Measurements from ENCODE around the gene AAGAB. TPM values are rescaled to one million over a fixed set of nuclear protein-coding genes. Genes with fewer than 3 reads are reported as not detected.

Gene AAGAB
- total RNA-seq, 1 experiment from 2014 or later = 46.3 TPM

DNA sequence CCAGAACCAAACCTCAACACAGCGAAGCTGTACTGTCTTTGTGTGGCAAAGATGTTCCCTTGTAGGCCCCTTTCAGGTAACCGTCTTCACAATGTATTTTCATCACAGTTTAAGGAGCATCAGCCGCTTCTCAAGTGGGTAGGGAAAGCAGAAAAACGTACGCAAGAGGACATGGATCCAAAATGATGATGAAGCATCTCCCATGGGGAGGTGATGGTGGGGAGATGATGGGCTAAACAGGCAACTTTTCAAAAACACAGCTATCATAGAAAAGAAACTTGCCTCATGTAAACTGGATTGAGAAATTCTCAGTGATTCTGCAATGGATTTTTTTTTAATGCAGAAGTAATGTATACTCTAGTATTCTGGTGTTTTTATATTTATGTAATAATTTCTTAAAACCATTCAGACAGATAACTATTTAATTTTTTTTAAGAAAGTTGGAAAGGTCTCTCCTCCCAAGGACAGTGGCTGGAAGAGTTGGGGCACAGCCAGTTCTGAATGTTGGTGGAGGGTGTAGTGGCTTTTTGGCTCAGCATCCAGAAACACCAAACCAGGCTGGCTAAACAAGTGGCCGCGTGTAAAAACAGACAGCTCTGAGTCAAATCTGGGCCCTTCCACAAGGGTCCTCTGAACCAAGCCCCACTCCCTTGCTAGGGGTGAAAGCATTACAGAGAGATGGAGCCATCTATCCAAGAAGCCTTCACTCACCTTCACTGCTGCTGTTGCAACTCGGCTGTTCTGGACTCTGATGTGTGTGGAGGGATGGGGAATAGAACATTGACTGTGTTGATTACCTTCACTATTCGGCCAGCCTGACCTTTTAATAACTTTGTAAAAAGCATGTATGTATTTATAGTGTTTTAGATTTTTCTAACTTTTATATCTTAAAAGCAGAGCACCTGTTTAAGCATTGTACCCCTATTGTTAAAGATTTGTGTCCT is 60.0 kb downstream of the AAGAB start:
- H3K79me2 ChIP-seq (ENCODE audit: low read length) = no peaks in the 10 kb centered on the region
- DNase-seq = no peak
- H3K27ac ChIP-seq (ENCODE audit: low read length) = no peak overlapping the region
- H3K4me1 ChIP-seq (ENCODE audit: low read length) = peaks cover 16% of the 10 kb centered on the region
- no peaks in the 10 kb centered on the region for H3K9me2 ChIP-seq (replicated peaks; ENCODE audit: insufficient read depth, low read length)
- no peak overlapping the region for H3K4me3 ChIP-seq (ENCODE audit: low read length)
- no peaks in the 10 kb centered on the region for H3K27me3 ChIP-seq (ENCODE audit: low read length)
- H4K20me1 ChIP-seq (ENCODE audit: insufficient read depth, low read depth, low read length) = no peaks in the 10 kb centered on the region
- no peaks in the 10 kb centered on the region for H3K9me3 ChIP-seq (ENCODE audit: low read length)
- H3K4me2 ChIP-seq (ENCODE audit: low read depth, low read length, poor library complexity, severe bottlenecking) = no peak overlapping the region
- no peaks in the 10 kb centered on the region; the same call in 1 of the 2 replicates for H3K36me3 ChIP-seq (ENCODE audit: insufficient read depth, low read length)
- H2AFZ ChIP-seq (ENCODE audit: low read length) = no peak overlapping the region
- no peak overlapping the region for H3K9ac ChIP-seq (ENCODE audit: low read length)

GRCh38 chr15:67193223-67193990 is 61.1 kb downstream of the AAGAB start:
- Histone ChIP-seq H4K20me1 (ENCODE audit: insufficient read depth, low read depth, low read length) (no peaks in the 10 kb centered on the region), H3K27ac (ENCODE audit: low read length) (no peak overlapping the region), H3K4me2 (ENCODE audit: low read depth, low read length, poor library complexity, severe bottlenecking) (no peak overlapping the region), H3K79me2 (ENCODE audit: low read length) (no peaks in the 10 kb centered on the region), H3K4me1 (ENCODE audit: low read length) (peaks cover 16% of the 10 kb centered on the region), H3K36me3 (ENCODE audit: insufficient read depth, low read length) (no peaks in the 10 kb centered on the region; the same call in 1 of the 2 replicates), H3K9me2 (replicated peaks; ENCODE audit: insufficient read depth, low read length) (no peaks in the 10 kb centered on the region), H3K9me3 (ENCODE audit: low read length) (no peaks in the 10 kb centered on the region), H3K4me3 (ENCODE audit: low read length) (no peak overlapping the region), H3K9ac (ENCODE audit: low read length) (no peak overlapping the region), H3K27me3 (ENCODE audit: low read length) (no peaks in the 10 kb centered on the region), H2AFZ (ENCODE audit: low read length) (no peak overlapping the region)
- no peak for DNase-seq

DNA sequence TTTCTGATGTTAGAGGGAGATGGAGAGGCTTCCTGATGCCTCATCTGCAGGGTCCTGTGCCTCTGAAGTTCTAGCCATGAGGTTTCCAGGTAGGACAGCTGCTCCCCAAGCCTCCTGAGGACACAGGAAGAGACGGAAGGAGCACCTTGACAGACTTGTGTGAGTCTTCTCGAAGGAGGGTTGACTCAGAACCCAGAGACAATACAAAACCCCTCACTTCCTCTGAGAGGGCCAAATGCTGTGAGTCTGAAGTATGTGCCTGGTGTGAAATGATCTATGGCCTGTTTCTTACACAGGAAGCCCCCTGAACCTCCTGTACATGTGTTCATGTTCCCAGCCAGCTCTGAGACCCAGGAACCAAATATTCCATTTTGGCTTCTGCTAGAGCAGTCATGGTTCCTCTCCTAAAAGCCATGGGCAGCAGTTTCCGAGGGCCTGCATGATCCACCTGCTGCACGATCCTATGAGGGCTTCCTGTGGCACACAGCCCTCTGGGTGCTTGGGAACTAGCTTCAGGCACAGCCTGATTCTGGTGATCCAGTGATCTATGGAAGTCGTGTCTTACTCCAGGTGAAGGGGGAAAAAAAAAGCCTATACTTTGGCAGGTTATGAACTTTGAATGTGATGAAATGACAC is 62.2 kb downstream of the AAGAB start:
- Histone ChIP-seq H3K9me3 (ENCODE audit: low read length) (no peaks in the 10 kb centered on the region), H3K9ac (ENCODE audit: low read length) (no peak overlapping the region), H3K4me2 (ENCODE audit: low read depth, low read length, poor library complexity, severe bottlenecking) (peak overlapping the region; percentile 48), H3K36me3 (ENCODE audit: insufficient read depth, low read length) (no peaks in the 10 kb centered on the region; the same call in 1 of the 2 replicates), H2AFZ (ENCODE audit: low read length) (no peak overlapping the region), H3K9me2 (replicated peaks; ENCODE audit: insufficient read depth, low read length) (no peaks in the 10 kb centered on the region), H3K27ac (ENCODE audit: low read length) (peak overlapping the region; percentile 41), H4K20me1 (ENCODE audit: insufficient read depth, low read depth, low read length) (no peaks in the 10 kb centered on the region), H3K4me1 (ENCODE audit: low read length) (peaks cover 16% of the 10 kb centered on the region), H3K79me2 (ENCODE audit: low read length) (no peaks in the 10 kb centered on the region), H3K4me3 (ENCODE audit: low read length) (no peak overlapping the region), H3K27me3 (ENCODE audit: low read length) (no peaks in the 10 kb centered on the region)
- DNase-seq = peak; percentile 61

- no peak overlapping the region for H3K4me2 ChIP-seq (ENCODE audit: low read depth, low read length, poor library complexity, severe bottlenecking)
- H3K36me3 ChIP-seq (ENCODE audit: insufficient read depth, low read length) = no peaks in the 10 kb centered on the region; the same call in 1 of the 2 replicates
Observed at GRCh38 chr15:67190813-67191212, 63.6 kb downstream of the AAGAB start.

DNA sequence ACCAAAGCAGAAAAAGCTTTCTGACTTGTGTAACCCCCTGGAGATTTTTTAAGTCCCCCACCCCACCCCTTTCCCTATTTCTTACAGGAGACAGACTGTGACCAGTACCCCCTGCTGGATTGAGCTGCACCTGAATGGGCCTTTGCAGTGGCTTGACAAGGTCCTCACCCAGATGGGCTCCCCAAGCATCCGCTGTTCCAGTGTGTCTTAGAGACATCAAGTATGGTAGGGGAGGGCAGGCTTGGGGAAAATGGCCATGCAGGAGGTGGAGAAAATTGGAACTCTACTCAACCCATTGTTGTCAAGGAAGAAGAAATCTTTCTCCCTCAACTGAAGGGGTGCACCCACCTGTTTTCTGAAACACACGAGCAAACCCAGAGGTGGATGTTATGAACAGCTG is 64.1 kb downstream of the AAGAB start:
- H3K27ac ChIP-seq (ENCODE audit: low read length) = no peak overlapping the region
- no peaks in the 10 kb centered on the region for H3K9me3 ChIP-seq (ENCODE audit: low read length)
- no peak overlapping the region for H3K4me3 ChIP-seq (ENCODE audit: low read length)
- no peak overlapping the region for H3K9ac ChIP-seq (ENCODE audit: low read length)
- H3K36me3 ChIP-seq (ENCODE audit: insufficient read depth, low read length) = no peaks in the 10 kb centered on the region; the same call in 1 of the 2 replicates
- no peaks in the 10 kb centered on the region for H3K27me3 ChIP-seq (ENCODE audit: low read length)
- H3K79me2 ChIP-seq (ENCODE audit: low read length) = no peaks in the 10 kb centered on the region
- H4K20me1 ChIP-seq (ENCODE audit: insufficient read depth, low read depth, low read length) = no peaks in the 10 kb centered on the region
- H2AFZ ChIP-seq (ENCODE audit: low read length) = no peak overlapping the region
- DNase-seq = no peak
- no peak overlapping the region for H3K4me2 ChIP-seq (ENCODE audit: low read depth, low read length, poor library complexity, severe bottlenecking)
- H3K9me2 ChIP-seq (replicated peaks; ENCODE audit: insufficient read depth, low read length) = no peaks in the 10 kb centered on the region
- H3K4me1 ChIP-seq (ENCODE audit: low read length) = peaks cover 16% of the 10 kb centered on the region

More at GRCh38 chr15:67190813-67191212, 63.6 kb downstream of the AAGAB start:
- Histone ChIP-seq H2AFZ (ENCODE audit: low read length) (no peak overlapping the region), H3K79me2 (ENCODE audit: low read length) (no peaks in the 10 kb centered on the region), H3K27ac (ENCODE audit: low read length) (no peak overlapping the region), H4K20me1 (ENCODE audit: insufficient read depth, low read depth, low read length) (no peaks in the 10 kb centered on the region), H3K27me3 (ENCODE audit: low read length) (no peaks in the 10 kb centered on the region), H3K9me3 (ENCODE audit: low read length) (no peaks in the 10 kb centered on the region), H3K4me1 (ENCODE audit: low read length) (peaks cover 16% of the 10 kb centered on the region), H3K9ac (ENCODE audit: low read length) (no peak overlapping the region), H3K4me3 (ENCODE audit: low read length) (no peak overlapping the region), H3K9me2 (replicated peaks; ENCODE audit: insufficient read depth, low read length) (no peaks in the 10 kb centered on the region)
- DNase-seq = no peak

DNA sequence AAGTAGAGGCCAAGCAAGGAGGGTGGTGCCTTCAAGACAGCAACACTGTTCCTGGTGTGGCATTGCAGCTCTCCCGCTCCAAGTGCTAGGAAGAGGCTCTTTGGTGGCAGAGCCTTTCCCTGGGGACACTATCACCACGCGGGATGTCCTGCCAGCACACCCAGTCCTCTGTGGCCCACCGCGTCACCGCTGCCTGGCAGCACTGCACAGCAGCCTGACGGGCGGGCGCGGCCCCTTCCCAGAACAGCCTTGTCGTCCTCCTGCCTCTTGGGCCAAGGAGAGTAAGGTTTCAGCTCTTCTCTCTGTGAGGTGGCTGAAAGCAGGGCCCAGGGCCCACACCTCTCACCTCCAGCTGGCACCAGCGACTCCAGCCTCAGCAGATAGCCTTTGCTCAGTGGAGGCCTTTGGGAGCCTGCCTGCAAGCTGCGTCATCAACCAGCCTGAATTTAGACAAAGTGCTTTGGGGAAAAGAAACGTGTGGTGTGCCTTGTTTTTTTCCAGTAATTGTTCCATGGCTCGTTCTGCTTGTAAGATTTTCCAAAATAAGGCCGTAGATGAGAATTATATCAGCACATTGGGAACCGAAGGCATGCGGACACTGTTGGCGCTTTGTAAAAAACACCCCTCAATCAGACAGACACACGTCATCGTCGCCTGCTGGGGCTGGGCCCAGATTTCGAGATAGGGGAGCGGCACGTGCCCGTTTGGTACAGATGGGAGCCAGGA is 65.0 kb downstream of the AAGAB start:
- Histone ChIP-seq H3K9me3 (ENCODE audit: low read length) (no peaks in the 10 kb centered on the region), H3K27ac (ENCODE audit: low read length) (no peak overlapping the region), H2AFZ (ENCODE audit: low read length) (no peak overlapping the region), H3K9me2 (replicated peaks; ENCODE audit: insufficient read depth, low read length) (no peaks in the 10 kb centered on the region), H4K20me1 (ENCODE audit: insufficient read depth, low read depth, low read length) (no peaks in the 10 kb centered on the region), H3K4me1 (ENCODE audit: low read length) (peaks cover 16% of the 10 kb centered on the region), H3K9ac (ENCODE audit: low read length) (no peak overlapping the region), H3K79me2 (ENCODE audit: low read length) (no peaks in the 10 kb centered on the region), H3K4me3 (ENCODE audit: low read length) (no peak overlapping the region), H3K27me3 (ENCODE audit: low read length) (no peaks in the 10 kb centered on the region), H3K4me2 (ENCODE audit: low read depth, low read length, poor library complexity, severe bottlenecking) (no peak overlapping the region), H3K36me3 (ENCODE audit: insufficient read depth, low read length) (no peaks in the 10 kb centered on the region; the same call in 1 of the 2 replicates)
- DNase-seq = no peak

DNA sequence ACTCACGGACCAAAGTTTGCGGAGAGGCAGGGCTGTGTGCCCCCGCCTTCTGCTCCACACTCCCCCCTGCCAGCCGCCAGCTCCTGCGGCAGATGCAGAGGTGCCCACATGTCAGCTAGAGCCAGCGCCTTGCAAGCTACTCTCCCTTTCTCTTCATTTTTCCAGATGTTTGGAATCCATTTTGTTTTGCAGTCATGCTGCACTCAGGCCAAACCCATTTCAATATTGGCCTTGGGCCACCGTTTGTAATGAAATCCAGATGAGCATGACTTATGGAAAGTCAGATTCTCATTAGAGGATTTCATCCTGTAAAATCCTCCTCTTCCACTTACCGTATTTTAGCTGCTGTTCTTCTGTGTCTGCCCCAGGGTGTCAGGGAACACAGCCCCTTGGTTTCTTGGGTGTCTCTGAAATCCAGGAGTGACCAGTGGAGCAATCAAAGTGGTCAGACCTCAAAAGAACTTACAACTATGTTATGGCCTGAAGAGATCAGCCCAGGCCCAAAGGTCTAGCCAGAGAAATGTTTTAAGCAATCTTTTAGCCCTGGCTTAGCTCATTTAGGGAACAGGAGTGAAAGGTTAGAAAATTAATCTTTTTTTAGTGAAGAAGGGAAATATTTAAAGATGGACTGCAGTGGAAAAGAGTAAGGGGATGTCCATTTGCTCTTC is 65.8 kb downstream of the AAGAB start:
- no peaks in the 10 kb centered on the region for H3K9me3 ChIP-seq (ENCODE audit: low read length)
- no peak overlapping the region for H2AFZ ChIP-seq (ENCODE audit: low read length)
- no peak overlapping the region for H3K9ac ChIP-seq (ENCODE audit: low read length)
- H3K27ac ChIP-seq (ENCODE audit: low read length) = no peak overlapping the region
- no peaks in the 10 kb centered on the region for H3K36me3 ChIP-seq (ENCODE audit: insufficient read depth, low read length)
- DNase-seq = no peak
- H3K27me3 ChIP-seq (ENCODE audit: low read length) = no peaks in the 10 kb centered on the region
- H3K79me2 ChIP-seq (ENCODE audit: low read length) = no peaks in the 10 kb centered on the region
- no peak overlapping the region for H3K4me2 ChIP-seq (ENCODE audit: low read depth, low read length, poor library complexity, severe bottlenecking)
- H3K4me3 ChIP-seq (ENCODE audit: low read length) = no peak overlapping the region
- peaks cover 16% of the 10 kb centered on the region for H3K4me1 ChIP-seq (ENCODE audit: low read length)
- no peaks in the 10 kb centered on the region for H4K20me1 ChIP-seq (ENCODE audit: insufficient read depth, low read depth, low read length)
- no peaks in the 10 kb centered on the region for H3K9me2 ChIP-seq (replicated peaks; ENCODE audit: insufficient read depth, low read length)
